ENCODE results near the gene HEG1. TPM values are rescaled to one million over a fixed set of nuclear protein-coding genes. Genes with fewer than 3 reads are reported as not detected.

HEG1 gene
- total RNA-seq, 1 experiment from 2014 or later = 69.8 TPM

DNA sequence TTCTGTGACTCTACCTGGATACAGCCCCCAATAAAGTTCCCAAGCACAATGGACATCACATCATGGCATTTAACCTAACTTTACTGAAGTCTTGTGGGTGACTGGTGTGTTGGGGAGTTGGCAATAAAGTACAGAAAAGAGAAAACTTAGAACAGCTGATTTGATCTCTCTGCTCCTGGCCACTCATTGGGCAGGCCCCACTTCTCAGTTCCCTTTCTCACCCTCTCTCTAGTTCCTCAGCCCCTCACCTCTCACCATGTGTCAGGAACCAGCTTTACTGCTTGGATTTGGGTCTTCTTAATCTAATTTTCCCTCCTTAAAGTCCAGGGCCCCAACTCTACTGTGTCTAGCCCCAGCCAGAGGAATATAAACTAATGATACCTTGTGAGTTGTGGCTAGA, 120.5 kb downstream of the HEG1 start:
- H3K4me1 Mint-ChIP-seq (ENCODE audit: low read depth, unreplicated experiment) = peaks cover 15% of the 10 kb centered on the region
- Histone ChIP-seq H3K4me3 (ENCODE audit: low read depth, low read length) (no peak overlapping the region), H3K9me3 (no peaks in the 10 kb centered on the region), H3K27me3 (replicated peaks; ENCODE audit: control insufficient read depth, insufficient read depth, low read length) (no peaks in the 10 kb centered on the region), H3K4me1 (peaks cover 5% of the 10 kb centered on the region), H3K36me3 (ENCODE audit: control insufficient read depth, insufficient read depth, low read length) (no peaks in the 10 kb centered on the region)
- no peaks in the 10 kb centered on the region for H3K36me3 Mint-ChIP-seq (ENCODE audit: insufficient read depth, unreplicated experiment)
- H3K27ac Mint-ChIP-seq (ENCODE audit: unreplicated experiment) = no peak overlapping the region
- no TSS peak for BruUV-seq (replicated peaks)
- intact Hi-C loops (cut with micrococcal nuclease; ENCODE audit: unreplicated experiment) = no loop called here
- TF ChIP-seq, protein P1, sequence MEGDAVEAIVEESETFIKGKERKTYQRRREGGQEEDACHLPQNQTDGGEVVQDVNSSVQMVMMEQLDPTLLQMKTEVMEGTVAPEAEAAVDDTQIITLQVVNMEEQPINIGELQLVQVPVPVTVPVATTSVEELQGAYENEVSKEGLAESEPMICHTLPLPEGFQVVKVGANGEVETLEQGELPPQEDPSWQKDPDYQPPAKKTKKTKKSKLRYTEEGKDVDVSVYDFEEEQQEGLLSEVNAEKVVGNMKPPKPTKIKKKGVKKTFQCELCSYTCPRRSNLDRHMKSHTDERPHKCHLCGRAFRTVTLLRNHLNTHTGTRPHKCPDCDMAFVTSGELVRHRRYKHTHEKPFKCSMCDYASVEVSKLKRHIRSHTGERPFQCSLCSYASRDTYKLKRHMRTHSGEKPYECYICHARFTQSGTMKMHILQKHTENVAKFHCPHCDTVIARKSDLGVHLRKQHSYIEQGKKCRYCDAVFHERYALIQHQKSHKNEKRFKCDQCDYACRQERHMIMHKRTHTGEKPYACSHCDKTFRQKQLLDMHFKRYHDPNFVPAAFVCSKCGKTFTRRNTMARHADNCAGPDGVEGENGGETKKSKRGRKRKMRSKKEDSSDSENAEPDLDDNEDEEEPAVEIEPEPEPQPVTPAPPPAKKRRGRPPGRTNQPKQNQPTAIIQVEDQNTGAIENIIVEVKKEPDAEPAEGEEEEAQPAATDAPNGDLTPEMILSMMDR (IDR thresholded peaks at IDR 0.05; ENCODE audit: insufficient read depth in 1 of 2, low read depth in 1 of 2, low read length in 1 of 2, severe bottlenecking in 1 of 2, unreplicated experiment in 1 of 2) = no peak
- no peaks in the 10 kb centered on the region for H3K9me3 Mint-ChIP-seq (ENCODE audit: unreplicated experiment)
- H3K4me3 Mint-ChIP-seq (ENCODE audit: unreplicated experiment) = no peak overlapping the region
- no peak for DNase-seq
- CTCF ChIA-PET = no interaction called here
- POLR2A ChIA-PET = interaction anchor here (0.6 kb wide), 1 partner anchor 462 kb away, joined by 3 read pairs; no protein-coding TSS in a partner anchor
- H3K27me3 Mint-ChIP-seq (ENCODE audit: insufficient read depth, unreplicated experiment) = no peaks in the 10 kb centered on the region

GRCh38 chr3:124934577-124934976, 121.2 kb downstream of the HEG1 start, which contains the start of gene MUC13:
TSS of gene MUC13 (minus strand) at chr3:124934751. CDS start at chr3:124934712, 39 bp downstream.
- BruUV-seq (replicated peaks) = no TSS peak

DNA sequence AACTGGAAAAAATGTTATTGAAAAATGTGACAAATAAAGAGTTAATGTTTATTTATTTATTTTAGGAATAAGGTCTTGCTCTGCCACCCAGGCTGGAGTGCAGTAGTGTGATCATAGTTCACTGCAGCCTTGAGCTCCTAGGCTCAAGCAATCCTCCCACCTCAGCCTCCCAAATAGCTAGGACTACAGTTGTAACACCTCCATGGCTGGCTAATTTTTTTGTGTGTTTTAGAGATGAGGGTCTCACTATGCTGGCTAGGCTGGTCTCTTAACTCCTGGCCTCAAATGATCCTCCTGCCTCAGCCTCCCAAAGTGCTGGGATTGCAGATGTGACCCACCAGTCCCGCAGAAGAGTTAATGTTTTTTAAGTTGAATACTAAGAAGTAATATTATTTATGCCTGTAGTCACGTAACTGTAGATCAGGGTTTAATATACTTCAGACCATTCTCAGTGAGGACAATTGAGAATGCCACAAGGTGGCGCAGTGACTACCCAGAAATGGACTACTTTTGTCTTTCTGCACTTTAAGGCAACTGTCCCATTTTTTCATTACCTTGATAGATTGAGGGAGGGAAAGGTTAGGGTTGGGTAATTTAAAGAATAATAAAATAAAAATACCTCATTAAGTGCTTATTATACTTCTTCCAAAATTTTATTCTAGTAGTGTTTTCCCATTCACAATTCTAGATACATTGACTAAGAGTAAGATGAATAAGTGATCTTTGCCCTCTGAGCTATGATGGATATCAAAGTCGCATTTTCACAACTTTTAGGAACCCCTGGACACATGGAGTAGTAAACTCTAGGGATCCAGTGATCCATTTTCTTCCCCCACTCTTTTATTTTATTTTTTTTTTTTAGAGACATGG, 127.2 kb downstream of the HEG1 start:
- CTCF ChIA-PET = interaction anchor here (1.1 kb wide), 1 partner anchor 41 kb away, joined by 3 read pairs; no protein-coding TSS in a partner anchor
- Mint-ChIP-seq H3K27ac (ENCODE audit: unreplicated experiment) (no peak overlapping the region), H3K4me1 (ENCODE audit: low read depth, unreplicated experiment) (no peaks in the 10 kb centered on the region), H3K36me3 (ENCODE audit: insufficient read depth, unreplicated experiment) (no peaks in the 10 kb centered on the region), H3K9me3 (ENCODE audit: unreplicated experiment) (no peaks in the 10 kb centered on the region), H3K4me3 (ENCODE audit: unreplicated experiment) (no peak overlapping the region), H3K27me3 (ENCODE audit: insufficient read depth, unreplicated experiment) (no peaks in the 10 kb centered on the region)
- Histone ChIP-seq H3K4me1 (no peaks in the 10 kb centered on the region), H3K4me3 (ENCODE audit: low read depth, low read length) (no peak overlapping the region), H3K9me3 (no peaks in the 10 kb centered on the region), H3K36me3 (ENCODE audit: control insufficient read depth, insufficient read depth, low read length) (no peaks in the 10 kb centered on the region), H3K27me3 (replicated peaks; ENCODE audit: control insufficient read depth, insufficient read depth, low read length) (no peaks in the 10 kb centered on the region)
- intact Hi-C loops (cut with micrococcal nuclease; ENCODE audit: unreplicated experiment) = loop anchor here (1.0 to 10.0 kb wide), 4 partner anchors 18 to 656 kb away; no protein-coding TSS in a partner anchor
- DNase-seq = peak; percentile 51 to 57
- BruUV-seq (replicated peaks) = no TSS peak
- POLR2A ChIA-PET = no interaction called here
- TF ChIP-seq, protein P1 (IDR thresholded peaks at IDR 0.05; ENCODE audit: insufficient read depth in 1 of 2, low read depth in 1 of 2, low read length in 1 of 2, severe bottlenecking in 1 of 2, unreplicated experiment in 1 of 2) = peak; percentile 70 to 73

More at GRCh38 chr3:124934577-124934976, 121.2 kb downstream of the HEG1 start, which contains the start of gene MUC13:
- Histone ChIP-seq H3K27me3 (replicated peaks; ENCODE audit: control insufficient read depth, insufficient read depth, low read length) (no peaks in the 10 kb centered on the region), H3K36me3 (ENCODE audit: control insufficient read depth, insufficient read depth, low read length) (no peaks in the 10 kb centered on the region), H3K9me3 (no peaks in the 10 kb centered on the region), H3K4me3 (ENCODE audit: low read depth, low read length) (no peak within 1 kb of the TSS), H3K4me1 (peaks cover 5% of the 10 kb centered on the region)
- peaks cover 11% of the 10 kb centered on the region for H3K4me1 Mint-ChIP-seq (ENCODE audit: low read depth, unreplicated experiment)
- no peaks in the 10 kb centered on the region for H3K9me3 Mint-ChIP-seq (ENCODE audit: unreplicated experiment)
- ChIA-PET POLR2A (interaction anchor here (0.6 kb wide), 1 partner anchor 661 kb away, joined by 6 read pairs; no protein-coding TSS in a partner anchor), CTCF (no interaction called here)
- TF ChIP-seq, protein P1 (IDR thresholded peaks at IDR 0.05; ENCODE audit: insufficient read depth in 1 of 2, low read depth in 1 of 2, low read length in 1 of 2, severe bottlenecking in 1 of 2, unreplicated experiment in 1 of 2) = no peak
- intact Hi-C loops (cut with micrococcal nuclease; ENCODE audit: unreplicated experiment) = no loop called here
- H3K27me3 Mint-ChIP-seq (ENCODE audit: insufficient read depth, unreplicated experiment) = no peaks in the 10 kb centered on the region
- H3K4me3 Mint-ChIP-seq (ENCODE audit: unreplicated experiment) = peak within 1 kb of the TSS; percentile 11
- no peaks in the 10 kb centered on the region for H3K36me3 Mint-ChIP-seq (ENCODE audit: insufficient read depth, unreplicated experiment)
- DNase-seq = no peak
- H3K27ac Mint-ChIP-seq (ENCODE audit: unreplicated experiment) = no peak within 1 kb of the TSS

Data from Caco-2 (cell line).